SKM-1 treated with dmso at 0.1 percent for 144 hours (cell line): ENCODE measurements around the gene SPATA13.
A peak's percentile ranks its signal among the peaks of the same experiment; 100 is the strongest.

Experiments
- DNase-seq: peaks from one replicate; lab custom pipeline; 2025; ENCODE audit not compliant: unreplicated experiment; lab: John Stamatoyannopoulos, UW

Gene SPATA13

DNA sequence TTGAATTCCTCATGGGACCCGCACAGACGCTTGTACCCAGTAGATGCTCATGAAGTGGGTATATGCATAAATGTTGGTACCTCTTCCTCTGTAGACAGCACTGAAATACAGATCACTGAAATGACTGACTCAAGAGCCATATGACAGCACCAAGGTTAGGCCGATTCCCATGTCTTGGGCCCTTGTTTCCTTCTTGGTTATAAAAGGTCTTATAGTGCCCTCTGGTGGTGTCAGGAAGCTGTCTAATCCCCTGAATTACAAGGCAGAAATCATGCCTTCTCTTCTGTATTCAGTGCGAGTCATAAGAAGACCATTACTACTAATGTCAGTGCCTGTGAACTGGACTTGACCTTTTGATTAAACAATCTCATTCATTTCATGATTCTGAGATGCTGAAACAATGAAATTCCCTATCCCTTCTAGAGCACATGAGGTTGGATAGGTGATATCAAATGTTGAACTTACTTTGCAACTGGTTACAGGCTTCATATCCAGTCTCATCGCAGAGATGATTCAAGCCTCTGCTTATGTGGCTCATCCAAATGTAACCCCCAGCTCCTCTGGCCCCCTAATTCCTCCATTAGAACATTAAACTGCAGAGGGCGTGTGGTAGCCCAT, 59.7 kb downstream of the SPATA13 start:
- peak; percentile 73 for DNase-seq

- DNase-seq = no peak
Measured at GRCh38 chr13:24221007-24221406, 60.5 kb downstream of the SPATA13 start.

- DNase-seq = no peak
Measured at GRCh38 chr13:24222756-24223155, 62.2 kb downstream of the SPATA13 start.

GRCh38 chr13:24223341-24224231, 63.1 kb downstream of the SPATA13 start:
- DNase-seq = no peak

DNA sequence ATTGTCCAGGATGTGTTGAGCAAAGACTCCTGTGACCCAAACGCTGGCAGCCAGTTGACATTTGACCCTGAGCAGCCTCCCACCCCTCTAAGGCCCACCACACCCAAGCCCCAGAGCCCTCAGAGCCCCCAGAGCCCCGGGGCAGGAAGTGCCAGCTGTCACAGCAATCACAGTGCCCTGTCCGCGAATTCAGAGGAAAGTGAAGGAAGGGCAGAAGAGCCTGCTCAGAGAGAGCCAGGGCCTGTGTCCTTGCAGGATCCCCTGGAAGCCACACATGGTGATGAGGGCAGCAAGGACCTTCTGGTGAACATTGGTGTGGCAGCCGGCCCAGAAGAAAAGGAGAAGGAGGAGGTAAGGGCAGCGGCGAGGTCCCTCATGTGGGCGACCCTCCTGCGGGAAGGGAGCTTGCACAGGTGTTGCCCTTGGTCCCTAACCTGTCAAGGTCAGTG, 63.7 kb downstream of the SPATA13 start:
- no peak for DNase-seq

DNA sequence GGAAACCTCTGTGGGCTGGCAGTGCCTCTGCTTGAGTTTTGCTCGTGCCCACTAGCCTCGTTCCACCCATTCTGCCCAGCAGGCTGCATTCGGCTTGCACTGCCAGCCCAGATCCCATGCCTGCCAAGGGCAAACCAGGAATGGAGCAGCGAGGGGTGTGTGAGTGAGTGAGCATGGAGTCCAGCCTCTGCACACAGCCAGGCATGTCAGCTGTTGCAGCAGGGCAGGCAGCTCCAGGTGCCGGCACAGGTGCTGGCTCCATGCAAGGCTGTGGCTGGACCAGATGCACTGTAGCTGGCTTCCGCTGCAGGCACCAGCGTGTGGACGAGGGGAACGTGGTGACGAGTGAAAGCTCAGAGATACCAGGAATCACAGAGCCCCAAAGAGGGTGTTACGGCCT, 64.5 kb downstream of the SPATA13 start:
- DNase-seq = no peak

DNA sequence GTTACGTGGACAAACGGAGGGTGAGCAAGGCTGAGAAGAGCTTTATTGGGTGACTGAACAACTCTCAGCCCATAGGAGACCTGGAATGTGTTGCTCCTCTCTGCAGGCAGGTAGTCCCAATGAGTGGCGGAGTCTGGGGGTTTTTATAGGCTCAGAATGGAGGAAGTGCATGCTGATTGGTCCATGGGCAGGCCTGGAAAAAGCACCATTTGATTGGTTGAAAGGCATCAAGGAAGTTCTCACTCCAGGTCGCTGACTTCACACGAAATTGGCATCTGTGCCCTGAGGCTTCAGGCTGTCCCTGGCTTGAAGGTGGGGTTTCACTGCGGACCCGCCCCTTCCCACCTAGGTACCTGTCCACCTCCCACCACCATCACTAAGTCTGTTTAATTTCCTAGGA, 65.4 kb downstream of the SPATA13 start:
- no peak for DNase-seq

- DNase-seq = no peak
Measured at GRCh38 chr13:24226762-24227161, 66.2 kb downstream of the SPATA13 start.

DNA sequence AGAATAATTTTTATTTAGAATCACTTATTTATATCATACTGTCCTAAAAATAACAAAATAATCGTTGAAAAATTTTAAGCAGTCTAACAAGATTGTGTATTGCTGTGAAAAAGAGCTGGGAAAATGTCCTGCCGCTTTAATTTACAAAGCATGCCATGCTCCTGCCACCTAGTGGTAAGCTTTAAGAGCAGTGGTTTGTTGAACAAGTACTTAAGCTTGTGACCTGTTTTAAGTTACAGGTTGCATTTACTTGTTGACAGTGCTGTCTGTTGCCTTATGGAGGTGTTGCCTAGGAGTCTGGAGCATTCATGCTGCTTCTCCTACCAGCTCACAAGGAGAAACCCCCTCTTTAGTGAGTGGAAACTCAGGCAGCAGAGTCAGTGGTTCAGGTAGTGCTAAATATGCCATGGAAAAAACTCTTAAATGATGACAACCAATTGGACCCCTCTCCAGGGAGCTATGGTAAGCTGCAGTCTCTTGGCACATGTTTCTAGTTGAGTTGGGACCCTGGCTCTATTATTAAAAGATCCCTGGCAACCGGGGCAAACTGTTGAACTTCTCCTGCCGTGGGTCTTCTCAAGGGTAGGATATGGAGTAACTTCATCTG, 68.4 kb downstream of the SPATA13 start:
- DNase-seq = peak; percentile 43

DNA sequence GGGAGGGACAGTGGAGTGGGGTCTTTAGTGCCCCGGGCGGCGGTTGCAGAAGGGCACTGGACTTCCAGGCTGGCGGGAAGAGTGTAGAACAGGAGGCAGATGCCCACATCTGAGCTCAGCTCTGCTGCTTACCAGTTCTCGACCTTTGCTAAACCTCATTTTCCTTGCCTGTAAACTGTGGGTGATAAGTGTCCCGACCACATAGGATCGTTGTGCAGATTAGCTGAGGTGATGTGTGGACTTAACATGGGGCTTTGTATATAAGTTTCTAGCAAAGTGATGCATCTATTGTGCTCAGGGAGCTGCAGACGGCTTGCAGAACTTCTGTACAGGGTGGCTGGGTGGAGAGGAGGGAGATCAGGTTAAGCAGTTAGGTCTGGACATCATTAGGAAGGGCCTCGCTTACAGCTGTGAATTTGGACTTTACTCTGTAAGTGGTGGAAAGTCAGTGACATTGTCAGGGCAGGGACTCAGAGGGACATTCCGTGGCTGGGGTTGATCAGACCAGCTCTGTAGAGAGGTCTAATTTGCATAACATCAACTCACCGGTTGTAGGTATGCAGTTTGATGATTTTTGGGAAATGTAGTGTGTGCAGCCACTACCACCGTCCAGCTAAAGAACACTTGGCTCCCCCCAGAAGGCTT, 70.0 kb downstream of the SPATA13 start:
- DNase-seq = no peak

GRCh38 chr13:24231377-24231776, 70.9 kb downstream of the SPATA13 start:
- DNase-seq = no peak

- no peak for DNase-seq
Measured at GRCh38 chr13:24232037-24232436, 71.5 kb downstream of the SPATA13 start.

- no peak for DNase-seq
Measured at GRCh38 chr13:24232474-24232873, 72.0 kb downstream of the SPATA13 start.

- DNase-seq = no peak
Measured at GRCh38 chr13:24233351-24233901, 72.9 kb downstream of the SPATA13 start.

GRCh38 chr13:24234200-24234915, 73.8 kb downstream of the SPATA13 start:
- DNase-seq = no peak

DNA sequence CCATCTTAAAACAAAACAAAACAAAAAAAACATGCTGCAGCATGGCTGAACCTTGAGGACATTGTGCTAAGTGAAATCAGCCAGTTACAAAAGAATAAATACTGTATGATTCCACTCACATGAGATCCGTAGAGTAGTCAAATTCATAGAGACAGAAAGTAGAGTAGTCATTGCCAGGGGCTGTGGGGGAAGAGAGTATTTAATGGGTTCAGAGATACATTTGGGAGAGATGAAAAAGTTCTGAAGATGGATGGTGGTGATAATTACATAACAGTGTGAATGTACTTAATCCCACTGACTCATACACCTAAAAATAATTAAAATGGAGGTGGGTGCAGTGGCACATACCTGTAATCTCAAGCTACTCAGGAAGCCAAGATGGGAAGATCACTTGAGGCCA, 76.8 kb downstream of the SPATA13 start:
- no peak for DNase-seq

DNA sequence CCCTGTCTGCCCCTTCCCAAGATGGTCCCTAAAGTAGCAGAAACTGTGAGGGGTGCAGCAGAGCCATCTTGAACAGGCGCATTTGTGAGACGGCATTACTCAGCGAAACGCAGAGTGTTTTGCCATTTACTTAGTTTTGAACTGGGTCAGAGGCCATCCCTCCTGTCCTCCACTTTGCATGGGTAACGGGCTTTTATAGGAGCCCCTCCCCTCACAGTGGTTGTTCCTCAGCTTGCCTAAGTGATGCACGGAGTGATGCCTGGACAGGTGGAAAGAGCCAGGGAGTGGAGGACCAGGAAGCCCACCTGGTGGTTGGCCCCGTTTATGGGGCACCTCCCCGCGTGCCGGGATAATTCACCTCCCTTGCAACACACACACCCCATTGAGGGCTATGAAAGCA, 80.8 kb downstream of the SPATA13 start:
- no peak for DNase-seq

DNA sequence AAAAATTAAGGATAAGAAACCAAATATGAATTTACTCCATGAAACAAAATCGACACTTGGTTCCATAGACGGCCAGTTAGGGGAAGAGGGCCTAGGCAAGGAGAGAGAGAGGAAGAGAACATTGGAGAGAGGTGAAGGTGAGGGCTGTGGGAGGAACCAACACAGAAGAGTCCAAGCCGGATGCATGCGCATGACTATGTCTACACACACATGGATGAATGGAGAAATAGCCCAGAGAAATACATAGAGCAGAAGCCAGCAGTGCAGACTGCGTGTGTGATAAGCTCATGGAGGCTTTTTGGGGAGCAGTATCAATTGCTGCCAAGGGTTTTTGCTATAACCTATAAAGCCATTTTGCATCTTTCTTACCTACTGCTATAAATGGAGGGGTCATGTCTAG, 81.6 kb downstream of the SPATA13 start:
- DNase-seq = no peak

DNA sequence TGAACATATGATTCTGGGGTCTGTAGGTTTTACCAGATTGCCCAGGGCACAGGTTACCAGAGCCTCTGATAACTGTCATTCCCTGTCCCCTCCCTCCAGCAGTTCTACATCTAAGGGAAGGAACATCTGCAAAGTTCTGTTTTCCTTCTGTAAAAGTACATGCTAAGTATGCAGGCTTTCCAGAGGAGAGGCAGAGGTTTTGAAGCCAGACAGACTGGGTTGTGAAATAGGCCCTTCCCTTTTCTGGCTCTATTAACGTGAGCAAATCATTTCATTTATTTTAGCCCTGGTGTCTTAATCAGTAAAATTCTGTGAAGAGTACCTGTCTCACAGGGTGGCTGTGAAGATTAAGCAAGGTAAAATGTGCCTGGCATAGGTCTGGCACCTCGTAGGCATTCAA, 82.8 kb downstream of the SPATA13 start:
- peak; percentile 30 for DNase-seq

DNA sequence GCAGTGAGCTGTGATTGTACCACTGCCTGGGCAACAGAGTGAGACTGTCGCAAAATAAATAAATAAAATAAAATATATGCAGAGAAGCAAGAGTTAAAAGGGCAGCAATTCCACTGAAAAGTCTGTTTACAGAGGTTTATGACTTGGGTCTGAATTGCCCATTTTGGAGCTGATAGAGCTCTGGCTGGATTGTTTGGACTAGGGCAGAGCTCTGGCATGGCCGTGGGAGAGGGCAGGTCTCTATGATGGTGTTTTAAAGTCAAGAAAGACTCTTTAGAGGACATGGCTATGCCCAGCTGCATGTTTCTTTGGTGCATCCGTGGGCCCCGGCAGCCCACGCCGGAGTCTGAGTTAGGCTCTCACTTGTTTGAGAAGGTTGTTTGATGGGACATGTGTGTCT, 84.3 kb downstream of the SPATA13 start:
- no peak for DNase-seq

GRCh38 chr13:24247016-24247415, 86.5 kb downstream of the SPATA13 start:
- DNase-seq = no peak
